Chondrocyte (in vitro differentiated cells): ENCODE results near the gene S100A10. TPM values are rescaled to one million over a fixed set of nuclear protein-coding genes. Genes with fewer than 3 reads are reported as not detected.

ENCODE experiments used
- DNase-seq: peaks from one replicate; pipeline ENCODE4 v3.0.0; 2021; ENCODE audit warnings: mixed read lengths, low spot score
- H3K27ac Mint-ChIP-seq: one replicate; pipeline ENCODE4 v1.8.0; 2021; ENCODE audit warnings: mild to moderate bottlenecking, moderate library complexity, mixed read lengths; ENCODE audit not compliant: unreplicated experiment
- H3K27me3 Mint-ChIP-seq: 2 replicates; pipeline ENCODE4 v1.8.0; 2021; ENCODE audit warnings: low read depth, mixed read lengths
- H3K36me3 Mint-ChIP-seq: 2 replicates; pipeline ENCODE4 v1.8.0; 2021; ENCODE audit warnings: low read depth, mixed read lengths
- H3K4me1 Mint-ChIP-seq: 2 replicates; pipeline ENCODE4 v1.8.0; 2021; ENCODE audit warnings: low read depth, mild to moderate bottlenecking, mixed read lengths
- H3K4me3 Mint-ChIP-seq: one replicate; pipeline ENCODE4 v1.8.0; 2021; ENCODE audit warnings: mild to moderate bottlenecking, moderate library complexity, mixed read lengths; ENCODE audit not compliant: unreplicated experiment
- H3K9me3 Mint-ChIP-seq: 2 replicates; pipeline ENCODE4 v1.8.0; 2021; ENCODE audit warnings: low read depth, mixed read lengths
- CTCF ChIP-seq: fragments of 200-600 bp; sonication (generic); IDR thresholded peaks from 2 replicates; pipeline ENCODE4 v1.5.0; 2021; ENCODE audit warnings: antibody characterized with exemption, mild to moderate bottlenecking, moderate library complexity
- total RNA-seq: library from RNA; stranded (reverse); gene quantifications from 3 replicates; pipeline ENCODE4 v1.2.1, GENCODE V29; 2021

S100A10 gene
- total RNA-seq, 1 donor from 2014 or later = 560 TPM

GRCh38 chr1:152003846-152004442 is 10.3 kb upstream of the S100A10 start:
- no peak for DNase-seq

GRCh38 chr1:152002960-152003359 is 9.3 kb upstream of the S100A10 start:
- Mint-ChIP-seq H3K36me3 (no peaks in the 10 kb centered on the region), H3K27me3 (peaks cover 39% of the 10 kb centered on the region), H3K4me3 (no peak overlapping the region), H3K4me1 (peaks cover 8% of the 10 kb centered on the region), H3K27ac (no peak overlapping the region), H3K9me3 (no peaks in the 10 kb centered on the region)
- no peak for DNase-seq
- no peak for TF ChIP-seq CTCF

More at GRCh38 chr1:152003846-152004442, 10.3 kb upstream of the S100A10 start:
- Mint-ChIP-seq H3K27ac (no peak overlapping the region), H3K9me3 (no peaks in the 10 kb centered on the region), H3K27me3 (peaks cover 47% of the 10 kb centered on the region), H3K36me3 (no peaks in the 10 kb centered on the region), H3K4me3 (no peak overlapping the region), H3K4me1 (peaks cover 7% of the 10 kb centered on the region)
- TF ChIP-seq CTCF = peak; percentile 33

- H3K27me3 Mint-ChIP-seq = peaks cover 31% of the 10 kb centered on the region
These were observed 8.2 kb upstream of the S100A10 start for GRCh38 chr1:152001631-152002584.

GRCh38 chr1:152000964-152001630 is 7.4 kb upstream of the S100A10 start:
- no peak for DNase-seq
- Mint-ChIP-seq H3K27ac (peak overlapping the region; percentile 36), H3K4me1 (peaks cover 8% of the 10 kb centered on the region), H3K27me3 (peaks cover 28% of the 10 kb centered on the region), H3K9me3 (no peaks in the 10 kb centered on the region), H3K4me3 (no peak overlapping the region), H3K36me3 (no peaks in the 10 kb centered on the region)
- TF ChIP-seq CTCF = no peak

More at GRCh38 chr1:152001631-152002584, 8.2 kb upstream of the S100A10 start:
- DNase-seq = no peak
- Mint-ChIP-seq H3K4me1 (peaks cover 8% of the 10 kb centered on the region), H3K9me3 (no peaks in the 10 kb centered on the region), H3K4me3 (no peak overlapping the region), H3K27ac (peak overlapping the region; percentile 36), H3K36me3 (no peaks in the 10 kb centered on the region)
- TF ChIP-seq CTCF = peak; percentile 96
